ENCODE results near the gene ACOX1. TPM values are rescaled to one million over a fixed set of nuclear protein-coding genes. Genes with fewer than 3 reads are reported as not detected.

Gene ACOX1
- total RNA-seq, 1 experiment from 2014 or later: 50.2 TPM

DNA sequence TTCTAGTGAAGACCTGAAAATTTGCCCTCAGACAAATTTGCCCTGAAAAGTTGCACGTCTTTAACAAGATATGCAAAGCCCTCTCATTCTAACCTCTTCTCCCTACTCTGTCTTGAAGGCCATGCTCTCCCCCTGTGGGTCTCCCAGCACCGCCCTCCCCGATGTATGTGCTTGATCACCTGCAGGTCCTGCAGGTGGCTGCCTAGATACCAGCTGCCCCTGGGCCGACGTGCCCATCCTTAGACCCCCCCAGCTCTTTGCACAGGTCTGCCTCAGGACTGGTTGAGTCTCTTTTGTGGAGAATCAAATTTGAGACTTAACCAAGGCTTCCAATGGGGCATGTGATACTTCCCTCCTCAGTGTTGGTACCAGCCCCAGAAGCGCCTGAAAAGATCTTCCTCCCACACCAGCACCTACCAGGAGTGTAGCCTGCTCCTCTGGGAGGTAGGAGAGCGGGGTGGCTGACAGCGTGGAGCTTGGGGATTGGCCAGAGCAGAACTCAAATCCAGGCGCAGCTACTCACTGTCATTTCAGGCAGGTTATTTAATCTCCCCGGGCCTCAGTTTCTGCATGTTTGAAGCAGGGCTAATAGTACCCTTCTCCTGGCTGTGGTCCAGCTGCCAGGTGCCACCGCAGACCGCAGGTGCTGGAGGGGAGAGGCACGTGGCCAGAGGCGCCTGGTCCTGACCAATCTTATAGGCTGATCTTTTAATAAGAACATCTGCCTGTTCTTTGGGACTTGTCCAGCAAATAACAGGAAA is 69.7 kb downstream of the ACOX1 start:
- RAD21 ChIA-PET (ENCODE audit: low non-redundant PET in 1 of 2, low total read pairs in 2 of 2, uncharacterized antibody in 2 of 2, unreplicated experiment in 2 of 2): no interaction called here
- BruUV-seq (replicated peaks): no TSS peak
- intact Hi-C loops (cut with micrococcal nuclease): loop anchor here (10.0 kb wide), 1 partner anchor 196 kb away; the partner anchor contains the start of gene EXOC7
- TF ChIP-seq ZFX (IDR thresholded peaks at IDR 0.05): no peak
- TF ChIP-seq TCF7L2 (IDR thresholded peaks at IDR 0.05; ENCODE audit: borderline replicate concordance, extremely low read depth, insufficient read depth, insufficient read length): no peak
- no peak for TF ChIP-seq SRF (IDR thresholded peaks at IDR 0.05; ENCODE audit: low read depth)
- TF ChIP-seq, protein P1, sequence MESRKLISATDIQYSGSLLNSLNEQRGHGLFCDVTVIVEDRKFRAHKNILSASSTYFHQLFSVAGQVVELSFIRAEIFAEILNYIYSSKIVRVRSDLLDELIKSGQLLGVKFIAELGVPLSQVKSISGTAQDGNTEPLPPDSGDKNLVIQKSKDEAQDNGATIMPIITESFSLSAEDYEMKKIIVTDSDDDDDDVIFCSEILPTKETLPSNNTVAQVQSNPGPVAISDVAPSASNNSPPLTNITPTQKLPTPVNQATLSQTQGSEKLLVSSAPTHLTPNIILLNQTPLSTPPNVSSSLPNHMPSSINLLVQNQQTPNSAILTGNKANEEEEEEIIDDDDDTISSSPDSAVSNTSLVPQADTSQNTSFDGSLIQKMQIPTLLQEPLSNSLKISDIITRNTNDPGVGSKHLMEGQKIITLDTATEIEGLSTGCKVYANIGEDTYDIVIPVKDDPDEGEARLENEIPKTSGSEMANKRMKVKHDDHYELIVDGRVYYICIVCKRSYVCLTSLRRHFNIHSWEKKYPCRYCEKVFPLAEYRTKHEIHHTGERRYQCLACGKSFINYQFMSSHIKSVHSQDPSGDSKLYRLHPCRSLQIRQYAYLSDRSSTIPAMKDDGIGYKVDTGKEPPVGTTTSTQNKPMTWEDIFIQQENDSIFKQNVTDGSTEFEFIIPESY (IDR thresholded peaks at IDR 0.05; ENCODE audit: extremely low read depth, insufficient replicate concordance, low read length): no peak
- TF ChIP-seq YY1 (IDR thresholded peaks at IDR 0.05; ENCODE audit: extremely low read depth, insufficient replicate concordance, low read depth, low read length): no peak
- TF ChIP-seq, protein P2, sequence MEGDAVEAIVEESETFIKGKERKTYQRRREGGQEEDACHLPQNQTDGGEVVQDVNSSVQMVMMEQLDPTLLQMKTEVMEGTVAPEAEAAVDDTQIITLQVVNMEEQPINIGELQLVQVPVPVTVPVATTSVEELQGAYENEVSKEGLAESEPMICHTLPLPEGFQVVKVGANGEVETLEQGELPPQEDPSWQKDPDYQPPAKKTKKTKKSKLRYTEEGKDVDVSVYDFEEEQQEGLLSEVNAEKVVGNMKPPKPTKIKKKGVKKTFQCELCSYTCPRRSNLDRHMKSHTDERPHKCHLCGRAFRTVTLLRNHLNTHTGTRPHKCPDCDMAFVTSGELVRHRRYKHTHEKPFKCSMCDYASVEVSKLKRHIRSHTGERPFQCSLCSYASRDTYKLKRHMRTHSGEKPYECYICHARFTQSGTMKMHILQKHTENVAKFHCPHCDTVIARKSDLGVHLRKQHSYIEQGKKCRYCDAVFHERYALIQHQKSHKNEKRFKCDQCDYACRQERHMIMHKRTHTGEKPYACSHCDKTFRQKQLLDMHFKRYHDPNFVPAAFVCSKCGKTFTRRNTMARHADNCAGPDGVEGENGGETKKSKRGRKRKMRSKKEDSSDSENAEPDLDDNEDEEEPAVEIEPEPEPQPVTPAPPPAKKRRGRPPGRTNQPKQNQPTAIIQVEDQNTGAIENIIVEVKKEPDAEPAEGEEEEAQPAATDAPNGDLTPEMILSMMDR (IDR thresholded peaks at IDR 0.05 in 2 of 3, conservative IDR thresholded peaks at IDR 0.05 in 1 of 3; ENCODE audit: borderline replicate concordance in 1 of 3, insufficient read depth in 1 of 3, low read depth in 2 of 3, low read length in 2 of 3): no peak
- TF ChIP-seq ELF1 (IDR thresholded peaks at IDR 0.05; ENCODE audit: borderline replicate concordance, low read depth): no peak
- TF ChIP-seq EZH2phosphoT487 (IDR thresholded peaks at IDR 0.05; ENCODE audit: borderline replicate concordance): no peak
- TF ChIP-seq FOSL1 (IDR thresholded peaks at IDR 0.05; ENCODE audit: low read depth): no peak
- no peak for TF ChIP-seq ZNF274 (IDR thresholded peaks at IDR 0.05; ENCODE audit: low read depth, low read length)
- TF ChIP-seq SP1 (IDR thresholded peaks at IDR 0.05; ENCODE audit: low read depth): no peak
- no peak for TF ChIP-seq RAD21 (IDR thresholded peaks at IDR 0.05; ENCODE audit: low read depth)
- TF ChIP-seq, protein P3, sequence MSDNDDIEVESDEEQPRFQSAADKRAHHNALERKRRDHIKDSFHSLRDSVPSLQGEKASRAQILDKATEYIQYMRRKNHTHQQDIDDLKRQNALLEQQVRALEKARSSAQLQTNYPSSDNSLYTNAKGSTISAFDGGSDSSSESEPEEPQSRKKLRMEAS (IDR thresholded peaks at IDR 0.05): no peak
- TF ChIP-seq CBX3 (IDR thresholded peaks at IDR 0.05; ENCODE audit: low read depth): no peak
- TF ChIP-seq, protein P4, sequence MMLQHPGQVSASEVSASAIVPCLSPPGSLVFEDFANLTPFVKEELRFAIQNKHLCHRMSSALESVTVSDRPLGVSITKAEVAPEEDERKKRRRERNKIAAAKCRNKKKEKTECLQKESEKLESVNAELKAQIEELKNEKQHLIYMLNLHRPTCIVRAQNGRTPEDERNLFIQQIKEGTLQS (IDR thresholded peaks at IDR 0.05): no peak
- TF ChIP-seq EZH2 (IDR thresholded peaks at IDR 0.05): no peak
- no peak for TF ChIP-seq POLR2A (IDR thresholded peaks at IDR 0.05; ENCODE audit: borderline replicate concordance, extremely low read depth, insufficient read depth, insufficient read length)
- no peak for TF ChIP-seq JUND (IDR thresholded peaks at IDR 0.05)
- ATAC-seq: no peak
- peaks cover 3% of the 10 kb centered on the region for H3K79me2 ChIP-seq (ENCODE audit: insufficient read depth, low read length)
- H3K4me3 ChIP-seq (replicated peaks in 1 of 2; ENCODE audit: low read depth in 1 of 2, low read length in 2 of 2): no peak overlapping the region
- peaks cover 15 to 23% of the 10 kb centered on the region in 2 experiments for H3K4me1 ChIP-seq (ENCODE audit: control insufficient read depth in 1 of 2, insufficient read depth in 2 of 2, low read length in 2 of 2)
- POLR2A ChIA-PET: no interaction called here
- H3K27ac ChIP-seq (ENCODE audit: low read depth, low read length): no peak overlapping the region
- H2AFZ ChIP-seq (ENCODE audit: low read depth, low read length, poor library complexity, severe bottlenecking): no peak overlapping the region
- no peaks in the 10 kb centered on the region for H3K36me3 ChIP-seq (ENCODE audit: control insufficient read depth in 1 of 2, insufficient read depth in 2 of 2, low read length in 2 of 2)
- no peak overlapping the region for H3K9ac ChIP-seq (ENCODE audit: low read length)
- no peaks in the 10 kb centered on the region for H3K9me2 ChIP-seq (ENCODE audit: insufficient read depth)
- no peaks in the 10 kb centered on the region for H3K27me3 ChIP-seq (ENCODE audit: insufficient read depth, low read length)
- H3K4me2 ChIP-seq (ENCODE audit: low read length): no peak overlapping the region
- DNase-seq (ENCODE audit: low read depth, low spot score): no peak
- H3K9me3 ChIP-seq (ENCODE audit: control insufficient read depth in 1 of 2, insufficient read depth in 1 of 2, low read depth in 1 of 2, low read length in 2 of 2): no peaks in the 10 kb centered on the region
- CTCF ChIA-PET: interaction anchor here (0.8 to 1.2 kb wide), 3 partner anchors 8 to 97 kb away, joined by 3 to 5 read pairs (median 3); no protein-coding TSS in a partner anchor
- no peaks in the 10 kb centered on the region for H4K20me1 ChIP-seq (ENCODE audit: insufficient read depth)

Data from HCT116 (cell line).